Measurements from ENCODE around the gene USP7.
A peak's percentile ranks its signal among the peaks of the same experiment; 100 is the strongest.
"Not testable (repeated sequence)": the region's sequence is repeated elsewhere in the genome, so short reads cannot be mapped to it uniquely, and the experiment has no call there.

USP7 gene

DNA sequence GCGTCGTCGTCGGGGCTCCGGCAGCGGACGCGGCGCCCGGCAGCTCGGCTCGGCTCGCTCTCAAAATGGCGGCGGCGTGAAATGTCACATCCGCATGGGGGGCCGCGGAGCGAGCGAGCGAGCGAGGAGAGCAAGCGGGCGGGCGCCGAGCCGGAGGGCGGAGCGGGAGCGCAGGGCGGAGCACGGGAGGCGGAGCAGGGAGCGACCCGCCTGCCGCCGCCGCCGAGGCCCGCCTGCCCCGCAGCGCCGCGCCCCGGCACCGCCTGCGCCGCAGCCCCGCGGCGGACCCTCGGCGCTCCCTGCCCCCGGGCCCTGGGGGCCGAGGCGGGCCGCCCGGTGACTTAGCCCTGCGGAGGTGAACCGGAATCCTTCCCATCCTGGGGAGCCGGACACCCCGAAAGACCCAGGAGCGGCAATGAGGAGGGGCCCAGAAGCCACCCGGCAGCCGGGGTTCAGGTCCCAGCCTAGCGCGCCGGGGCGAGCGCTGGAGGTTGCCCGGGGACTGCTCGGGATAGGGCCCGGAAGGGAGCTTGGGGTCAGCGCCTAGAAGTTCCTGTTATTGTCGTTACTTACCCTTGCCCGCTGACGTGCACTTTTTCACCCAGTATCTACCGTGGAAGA, at the start of gene USP7:
TSS of gene USP7 (minus strand) at position 86 of the 621 bp plus-strand sequence. CDS start 621 bp downstream, outside the sequence.
- DNase-seq, result peak; percentile 91

DNA sequence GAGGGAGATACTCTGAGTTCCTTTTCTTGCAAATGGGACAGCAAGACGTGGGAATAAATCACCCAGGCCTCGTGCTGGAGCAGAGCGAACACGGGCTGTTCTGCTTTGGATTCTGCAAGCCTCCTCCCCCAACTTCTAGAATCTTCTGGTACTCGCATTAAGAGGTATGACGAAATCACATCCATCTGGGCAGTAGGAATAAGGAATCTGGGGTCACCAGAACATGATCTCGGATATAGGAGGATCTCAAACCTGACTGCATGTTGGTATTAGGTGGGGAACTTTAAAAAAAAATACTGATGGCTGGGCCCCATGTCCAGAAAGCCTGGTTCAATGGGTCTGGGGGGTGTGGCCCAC, 49.8 kb upstream of the USP7 start:
- no peak for DNase-seq

DNA sequence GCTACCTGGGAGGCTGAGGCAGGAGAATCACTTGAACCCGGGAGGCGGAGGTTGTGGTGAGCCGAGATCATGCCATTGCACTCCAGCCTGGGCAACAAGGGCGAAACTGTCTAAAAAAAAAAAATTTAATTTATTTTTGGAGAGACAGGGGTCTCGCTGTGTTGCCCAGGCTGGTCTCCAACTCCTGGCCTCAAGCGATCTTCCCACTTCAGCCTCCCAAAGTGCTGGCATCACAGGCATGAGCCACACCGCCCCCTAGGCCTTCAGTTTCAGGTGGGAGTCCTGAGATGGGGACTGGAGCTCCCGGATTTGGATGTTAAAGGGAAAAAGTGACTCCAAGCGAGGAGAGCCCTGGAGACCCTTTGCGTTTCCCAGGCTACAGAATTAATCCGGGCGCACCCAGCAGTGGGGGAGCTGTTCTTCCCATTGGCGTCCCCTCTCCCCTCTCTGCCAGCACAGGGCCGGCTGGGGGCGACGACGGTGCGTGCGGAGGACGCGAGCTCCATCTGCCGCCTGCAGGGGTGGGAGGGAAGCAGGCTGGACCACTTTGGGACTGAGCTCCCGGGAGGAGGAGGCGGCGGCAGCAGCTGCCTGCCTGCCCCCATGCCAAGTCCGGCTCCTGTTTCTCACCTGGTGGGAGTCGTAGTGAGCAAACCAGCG, 49.3 kb upstream of the USP7 start:
- DNase-seq, result peak; percentile 26

DNA sequence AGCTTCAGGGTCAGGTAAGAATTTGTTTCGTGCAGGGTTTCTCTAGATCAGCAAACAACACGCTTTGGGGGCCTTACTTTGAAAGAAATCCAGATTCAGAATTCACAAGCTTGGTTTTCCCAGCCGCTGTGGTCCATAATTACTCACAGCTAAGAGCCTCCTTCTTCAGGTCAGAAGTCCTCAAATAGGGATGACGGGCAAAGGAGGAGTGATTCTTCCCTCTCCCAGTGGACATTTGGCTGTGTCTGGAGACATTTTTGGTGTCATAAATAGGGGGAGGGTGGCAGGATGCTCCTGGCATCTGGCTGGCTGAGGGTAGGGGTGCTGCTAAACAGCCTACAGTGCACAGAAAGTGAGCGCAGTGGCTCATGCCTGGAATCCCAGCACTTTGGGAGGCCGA, 48.6 kb upstream of the USP7 start:
- no peak for DNase-seq

DNA sequence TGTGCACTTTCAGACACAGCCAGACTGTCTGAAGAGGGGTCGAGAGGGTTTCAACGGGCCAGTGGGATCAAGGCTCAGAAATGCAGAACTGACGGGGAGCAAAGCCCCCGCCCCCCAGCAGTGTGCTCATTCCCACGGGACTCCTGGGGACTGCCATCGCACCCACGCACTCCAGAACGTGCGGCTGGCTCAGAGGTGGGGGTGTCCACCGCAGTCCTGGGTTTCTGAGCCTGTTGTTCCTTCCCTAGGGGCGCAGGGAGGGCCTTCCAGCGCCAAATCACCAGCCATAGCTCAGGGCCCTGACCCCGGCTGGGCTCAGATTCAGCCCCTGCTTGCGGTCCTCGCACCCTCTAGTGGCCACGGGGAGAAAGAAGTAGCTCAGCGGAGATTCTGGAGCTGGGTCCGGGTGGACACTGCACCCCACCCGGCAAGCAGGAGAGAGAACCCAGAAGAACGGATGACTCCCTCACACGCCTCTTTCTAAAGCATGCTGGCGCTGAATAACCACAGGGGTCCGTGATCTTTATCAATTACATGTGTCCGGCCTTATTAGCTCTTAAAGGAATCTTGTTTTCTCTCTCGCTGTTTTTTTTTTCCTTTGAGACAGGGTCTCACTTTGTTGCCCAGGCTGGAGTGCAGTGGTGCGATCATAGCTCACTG, 45.0 kb upstream of the USP7 start:
- peak; percentile 60 for DNase-seq

DNA sequence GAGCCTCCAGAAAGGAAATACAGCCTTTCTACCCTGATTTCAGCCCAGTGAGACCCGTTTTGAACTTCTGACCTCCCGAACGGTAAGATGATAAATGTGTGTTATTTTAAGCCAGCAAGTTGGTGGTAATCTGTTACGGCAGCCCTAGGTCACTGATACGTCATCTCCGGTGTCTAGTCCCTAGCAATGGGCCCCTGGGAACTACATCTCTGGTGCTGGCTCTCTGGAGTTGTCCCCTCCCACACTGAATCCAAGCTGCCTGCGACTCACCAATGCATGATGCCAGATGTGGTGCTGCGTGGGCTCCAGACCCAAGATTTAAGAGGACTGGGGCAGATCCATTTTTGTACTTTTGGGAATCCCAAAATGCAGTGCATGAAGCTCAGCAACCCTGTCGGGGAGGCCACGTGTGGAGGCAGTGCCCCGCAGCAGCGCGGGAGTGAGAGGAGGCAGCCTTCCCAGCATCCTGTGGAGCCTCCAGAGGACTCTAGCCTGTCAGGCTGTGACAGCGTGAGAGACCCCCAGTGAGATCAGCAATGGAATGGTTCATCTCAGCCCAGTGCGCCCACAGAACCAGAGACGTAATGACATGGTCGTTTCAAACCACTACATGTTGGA, 43.6 kb upstream of the USP7 start:
- peak; percentile 27 for DNase-seq

DNA sequence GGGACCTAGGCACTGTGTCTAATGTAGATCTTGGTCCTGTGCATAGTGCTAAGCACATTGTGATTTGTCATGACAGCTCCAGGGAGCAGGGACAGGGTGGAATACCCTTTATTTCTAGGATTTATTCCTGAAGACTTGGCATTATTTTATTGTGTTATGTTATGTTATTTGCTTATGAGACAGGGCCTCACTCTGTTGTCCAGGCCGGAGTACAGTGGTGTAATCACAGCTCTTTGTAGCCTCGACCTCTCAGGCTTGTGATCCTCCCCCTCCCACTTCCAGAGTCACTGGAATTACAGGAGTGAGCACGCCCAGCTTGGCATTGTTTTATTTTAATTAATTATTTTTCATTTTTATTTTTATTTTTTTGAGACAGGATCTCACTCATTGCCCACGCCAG, 40.5 kb upstream of the USP7 start:
- no peak for DNase-seq

DNA sequence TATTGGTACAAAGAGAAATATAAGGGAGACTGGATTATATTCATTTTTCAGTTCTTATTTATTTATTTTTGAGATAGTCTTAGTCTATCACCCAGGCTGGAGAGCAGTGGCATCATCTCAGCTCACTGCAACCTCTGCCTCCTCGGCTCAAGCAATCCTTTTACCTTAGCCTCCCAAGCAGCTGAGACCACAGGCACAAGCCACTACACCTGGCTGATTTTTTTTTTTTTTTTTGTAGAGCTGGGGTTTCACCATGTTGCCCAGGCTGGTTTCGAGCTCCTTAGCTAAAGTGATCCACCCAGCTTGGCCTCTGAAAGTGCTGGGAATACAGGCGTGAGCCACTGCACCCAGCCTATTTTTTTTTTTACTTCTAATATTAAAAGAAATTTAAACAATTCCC, 40.1 kb upstream of the USP7 start:
- DNase-seq, result no peak

DNA sequence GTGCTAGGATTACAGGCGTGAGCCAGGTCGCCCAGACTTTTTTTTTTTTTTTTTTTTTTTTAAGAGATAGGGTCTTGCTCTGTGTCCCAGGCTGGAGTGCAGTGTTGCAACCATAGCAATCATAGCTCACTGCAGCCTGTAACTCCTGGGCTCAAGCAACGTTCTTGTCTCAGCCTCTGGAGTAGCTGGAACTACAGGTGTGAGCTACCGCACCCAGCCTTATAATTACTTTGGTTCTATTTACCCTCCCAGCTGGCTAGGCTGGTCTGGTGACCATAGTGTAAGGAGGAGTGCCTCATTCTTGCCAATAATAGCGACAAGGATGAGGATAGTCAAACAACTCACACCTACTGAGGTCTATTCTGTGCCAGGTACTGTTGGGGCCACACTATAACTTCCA, 39.6 kb upstream of the USP7 start:
- DNase-seq, result no peak

DNA sequence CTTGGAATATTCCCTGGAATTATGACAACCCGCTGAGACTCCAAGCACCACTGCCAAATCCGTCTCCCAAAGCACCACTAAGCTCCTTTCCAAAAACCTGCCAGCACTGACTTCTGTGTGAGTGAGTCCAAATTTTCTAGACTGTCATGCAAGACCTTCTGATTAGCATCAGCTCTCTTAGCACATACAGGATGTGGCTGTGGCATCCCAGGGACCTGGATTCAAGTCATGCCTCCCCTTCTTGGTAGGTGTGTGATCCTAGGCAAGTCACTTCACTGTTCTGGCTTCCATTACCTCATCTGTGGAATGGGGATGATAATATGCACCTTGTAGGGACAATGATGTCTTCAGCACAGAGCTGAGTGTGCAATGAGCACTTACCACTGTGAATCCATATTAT, 38.3 kb upstream of the USP7 start:
- no peak for DNase-seq

DNA sequence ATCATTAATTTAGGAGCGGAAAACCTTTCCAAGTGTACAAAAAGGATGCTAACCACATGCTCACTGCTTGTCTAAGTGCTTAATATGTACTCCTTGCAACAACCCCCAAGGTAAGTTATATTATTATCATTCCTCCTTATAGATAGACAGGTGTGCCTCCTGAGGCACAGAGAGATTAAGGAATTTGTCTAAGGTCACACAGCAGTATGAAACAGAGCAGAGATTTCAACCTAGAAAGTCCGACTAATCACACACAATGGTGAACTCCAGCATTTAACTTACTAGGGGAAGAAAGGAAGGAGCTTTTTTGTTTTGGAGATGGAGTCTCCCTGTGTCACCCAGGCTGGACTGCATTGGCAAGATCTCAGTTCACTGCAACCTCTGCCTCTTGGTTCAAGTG, 37.0 kb upstream of the USP7 start:
- DNase-seq, result no peak

DNA sequence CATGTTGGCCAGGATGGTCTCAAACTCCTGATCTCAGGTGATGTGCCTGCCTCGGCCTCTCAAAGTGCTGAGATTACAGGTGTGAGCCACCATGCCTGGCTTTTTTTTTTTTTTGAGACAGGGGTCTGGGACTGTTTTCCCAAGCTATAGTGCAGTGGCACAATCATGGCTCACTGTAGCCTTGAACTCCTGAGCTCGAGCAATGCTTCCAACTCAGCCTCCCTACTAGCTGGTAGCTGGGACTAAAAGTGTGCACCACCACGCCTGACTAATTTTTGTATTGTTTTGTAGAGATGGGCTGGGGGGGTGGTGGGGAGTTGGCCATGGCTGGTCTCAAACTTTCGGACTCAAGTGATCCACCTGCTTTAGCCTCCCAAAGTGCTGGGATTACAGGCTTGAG, 36.1 kb upstream of the USP7 start:
- DNase-seq, result no peak

DNA sequence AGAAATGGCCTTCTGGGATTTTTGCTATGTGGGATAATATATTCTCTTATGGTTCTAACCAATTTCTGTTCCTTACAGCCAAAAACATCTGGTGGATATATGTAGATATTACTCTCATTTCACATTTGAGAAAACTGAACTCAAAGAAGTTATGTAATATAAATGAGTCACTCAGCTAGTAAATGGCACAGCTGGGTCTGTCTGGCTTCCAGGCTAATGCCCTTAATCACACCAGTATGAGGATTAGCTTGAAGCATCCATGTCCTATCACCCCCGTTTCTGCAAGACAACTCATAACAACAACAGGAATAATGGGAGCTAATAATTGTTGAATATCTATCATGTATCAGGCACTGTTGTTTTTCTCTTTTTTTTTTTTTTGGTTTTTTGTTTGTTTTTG, 34.4 kb upstream of the USP7 start:
- DNase-seq, result peak; percentile 50

DNA sequence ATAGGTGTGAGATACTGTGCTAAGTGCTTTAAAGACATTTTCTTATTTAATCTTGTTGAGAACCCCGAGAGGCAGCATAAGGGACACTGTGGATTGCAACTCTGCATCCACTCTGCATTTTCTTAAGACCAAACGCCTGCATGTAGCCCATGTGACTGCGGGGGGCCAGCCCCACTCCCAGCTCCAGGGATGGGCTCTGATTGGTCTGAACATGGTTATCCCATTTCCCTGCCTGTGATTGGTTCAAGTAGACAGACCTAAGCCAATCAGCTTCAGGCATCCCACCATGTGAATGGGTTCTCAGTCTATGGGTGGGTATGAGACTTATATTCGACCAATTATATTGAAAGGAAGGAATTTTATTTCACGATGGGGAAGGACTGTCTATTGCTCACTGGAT, 33.2 kb upstream of the USP7 start:
- peak; percentile 6 for DNase-seq

DNA sequence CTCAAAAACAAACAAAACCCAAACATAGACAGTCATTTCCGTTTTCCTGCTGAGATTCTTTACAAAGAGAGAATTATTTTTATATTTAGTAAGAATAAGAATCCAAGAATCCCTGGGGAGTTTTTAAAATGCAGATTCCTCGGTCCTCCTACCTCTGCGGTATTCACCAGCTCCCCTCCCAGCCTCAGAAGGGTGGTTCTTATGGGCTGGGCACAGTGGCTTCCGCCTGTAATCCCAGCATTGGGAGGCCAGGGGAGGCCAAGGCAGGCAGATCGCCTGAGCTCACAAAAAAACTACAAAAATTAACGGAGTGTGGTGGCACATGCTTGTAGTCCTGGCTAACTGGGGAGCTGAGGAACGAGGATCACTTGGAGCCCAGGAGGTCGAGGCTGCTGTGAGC, 26.7 kb upstream of the USP7 start:
- no peak for DNase-seq

DNA sequence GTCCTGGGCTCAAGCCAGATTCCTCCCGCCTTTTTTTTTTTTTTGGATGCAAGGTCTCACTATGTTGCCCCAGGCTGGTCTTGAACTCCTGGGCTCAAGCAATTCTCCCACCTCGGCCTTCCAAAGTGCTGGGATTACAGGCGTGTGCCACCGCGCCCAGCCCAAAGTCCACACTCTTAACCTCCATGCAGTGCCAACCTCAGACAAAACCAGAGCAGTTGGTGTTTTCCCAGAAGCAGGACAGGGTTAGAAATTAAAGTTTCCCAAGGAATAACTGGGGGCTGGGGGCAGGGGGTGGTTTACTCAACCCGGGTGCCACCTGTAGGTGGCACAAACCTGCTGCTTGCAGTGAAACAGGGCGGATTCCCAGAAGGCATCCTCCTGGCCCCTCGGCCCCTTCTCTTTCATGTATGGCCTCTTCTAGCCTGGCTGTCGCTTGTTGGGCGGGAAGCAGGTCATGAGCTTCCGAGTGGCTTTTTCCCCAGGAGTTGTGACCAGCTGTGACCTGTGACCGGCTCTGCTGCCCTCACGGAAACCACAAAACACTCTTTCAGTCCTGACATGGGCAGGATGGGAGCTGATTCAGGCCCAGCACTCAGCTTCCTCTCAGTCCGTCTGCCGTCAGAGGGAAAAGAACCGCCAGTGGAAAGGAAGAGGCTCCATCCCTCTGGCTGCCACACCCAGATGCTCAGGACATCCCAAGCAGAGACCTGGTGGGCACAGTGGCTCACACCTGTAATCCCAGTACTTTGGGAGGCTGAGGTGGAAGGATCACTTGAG, 25.6 kb upstream of the USP7 start:
- DNase-seq, result no peak

DNA sequence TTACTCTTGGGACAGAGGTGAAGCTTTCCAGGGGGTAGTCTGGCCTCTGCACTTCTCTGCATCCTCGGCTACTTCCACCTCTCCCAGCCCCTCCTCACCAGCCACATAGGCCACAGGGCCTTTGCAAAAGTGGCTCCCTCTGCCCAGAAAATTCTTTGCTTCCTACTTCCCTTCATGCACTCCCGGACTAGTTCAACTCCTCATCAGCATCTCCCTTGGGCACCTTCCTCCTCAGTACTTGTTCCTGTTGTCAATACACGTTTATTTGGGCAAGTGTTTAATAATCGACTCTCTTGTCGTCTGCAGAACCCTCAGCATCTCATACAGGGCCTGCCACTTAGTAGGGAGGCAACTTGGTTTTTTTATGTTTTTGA, 23.1 kb upstream of the USP7 start:
- DNase-seq, result no peak

DNA sequence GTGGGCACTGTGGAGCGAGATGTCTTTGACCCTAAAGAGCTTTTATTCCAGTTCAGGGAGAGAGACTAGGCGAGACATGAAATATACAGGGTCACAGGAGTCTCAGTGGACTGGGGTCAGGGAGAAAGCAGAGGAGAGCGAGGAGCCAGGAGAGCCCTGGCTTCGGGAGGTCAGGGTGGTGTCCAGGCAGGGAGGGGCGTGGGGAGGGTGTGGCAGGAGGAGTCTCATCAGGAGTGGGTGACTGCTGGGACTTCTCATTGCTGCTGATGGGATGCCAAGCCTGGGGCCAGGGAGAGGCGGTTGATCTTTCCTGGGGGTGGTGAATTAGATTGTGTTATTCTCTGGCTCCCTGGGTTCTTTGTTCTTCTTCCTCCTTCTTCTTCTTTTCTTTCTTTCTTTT, 22.4 kb upstream of the USP7 start:
- no peak for DNase-seq

DNA sequence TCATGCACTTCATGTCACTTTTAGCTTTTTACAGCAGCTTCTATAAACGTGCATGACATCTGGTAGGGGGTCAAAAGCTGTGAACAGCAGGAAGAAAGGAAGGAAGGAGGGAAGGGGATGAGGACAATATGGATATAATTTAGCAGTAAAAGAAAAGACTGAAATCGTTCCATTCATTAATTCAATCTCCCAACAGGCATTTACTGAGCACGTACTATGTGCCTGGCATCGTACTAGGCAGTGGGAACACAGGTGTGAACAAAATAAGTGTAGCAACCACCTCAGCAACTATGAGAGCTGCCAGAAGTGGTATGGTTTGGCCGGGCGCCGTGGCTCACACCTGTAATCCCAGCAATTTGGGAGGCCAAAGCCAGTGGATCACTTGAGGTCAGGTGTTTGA, 19.1 kb upstream of the USP7 start:
- DNase-seq, result no peak

DNA sequence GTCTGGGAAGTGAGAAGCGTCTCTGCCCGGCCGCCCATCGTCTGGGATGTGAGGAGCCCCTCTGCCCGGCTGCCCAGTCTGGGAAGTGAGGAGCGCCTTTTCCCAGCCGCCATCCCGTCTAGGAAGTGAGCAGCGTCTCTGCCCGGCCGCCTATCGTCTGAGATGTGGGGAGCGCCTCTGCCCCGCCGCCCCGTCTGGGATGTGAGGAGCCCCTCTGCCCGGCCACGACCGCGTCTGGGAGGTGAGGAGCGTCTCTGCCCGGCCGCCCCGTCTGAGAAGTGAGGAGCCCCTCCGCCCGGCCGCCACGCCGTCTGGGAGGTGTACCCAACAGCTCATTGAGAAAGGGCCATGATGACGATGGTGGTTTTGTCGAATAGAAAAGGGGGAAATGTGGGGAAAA, 18.2 kb upstream of the USP7 start:
- not testable (repeated sequence) for DNase-seq

DNA sequence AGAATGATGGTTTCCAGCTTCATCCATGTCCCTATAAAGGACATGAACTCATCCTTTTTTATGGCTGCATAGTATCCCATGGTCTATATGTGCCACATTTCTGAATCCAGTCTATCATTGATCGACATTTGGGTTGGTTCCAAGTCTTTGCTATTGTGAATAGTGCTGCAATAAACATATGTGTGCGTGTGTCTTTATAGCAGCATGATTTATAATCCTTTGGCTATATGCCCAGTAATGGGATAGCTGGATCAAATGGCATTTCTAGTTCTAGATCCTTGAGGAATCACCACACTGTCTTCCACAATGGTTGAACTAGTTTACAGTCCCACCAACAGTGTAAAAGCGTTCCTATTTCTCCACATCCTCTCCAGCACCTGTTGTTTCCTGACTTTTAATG, 12.5 kb upstream of the USP7 start:
- DNase-seq, result not testable (repeated sequence)

DNA sequence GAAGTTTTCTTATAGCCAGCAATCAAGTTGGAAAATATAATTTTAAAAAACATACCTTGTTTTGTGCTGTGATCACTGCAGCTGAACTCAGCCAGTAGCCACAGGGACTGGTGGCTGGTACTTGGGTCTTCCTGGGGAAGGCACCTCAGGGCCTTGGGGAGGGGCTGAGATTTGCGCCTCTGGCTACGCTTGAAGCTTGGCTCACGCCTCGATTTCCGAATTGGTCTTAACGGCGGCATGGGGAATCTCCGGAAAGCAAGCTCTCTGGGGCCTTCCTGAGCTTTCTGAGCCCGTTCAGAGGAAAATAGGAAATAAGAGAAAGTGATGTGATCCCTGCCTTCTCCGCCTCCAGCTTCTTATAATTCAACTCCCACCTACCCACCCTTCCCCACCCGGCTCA, 11.3 kb upstream of the USP7 start:
- no peak for DNase-seq

DNA sequence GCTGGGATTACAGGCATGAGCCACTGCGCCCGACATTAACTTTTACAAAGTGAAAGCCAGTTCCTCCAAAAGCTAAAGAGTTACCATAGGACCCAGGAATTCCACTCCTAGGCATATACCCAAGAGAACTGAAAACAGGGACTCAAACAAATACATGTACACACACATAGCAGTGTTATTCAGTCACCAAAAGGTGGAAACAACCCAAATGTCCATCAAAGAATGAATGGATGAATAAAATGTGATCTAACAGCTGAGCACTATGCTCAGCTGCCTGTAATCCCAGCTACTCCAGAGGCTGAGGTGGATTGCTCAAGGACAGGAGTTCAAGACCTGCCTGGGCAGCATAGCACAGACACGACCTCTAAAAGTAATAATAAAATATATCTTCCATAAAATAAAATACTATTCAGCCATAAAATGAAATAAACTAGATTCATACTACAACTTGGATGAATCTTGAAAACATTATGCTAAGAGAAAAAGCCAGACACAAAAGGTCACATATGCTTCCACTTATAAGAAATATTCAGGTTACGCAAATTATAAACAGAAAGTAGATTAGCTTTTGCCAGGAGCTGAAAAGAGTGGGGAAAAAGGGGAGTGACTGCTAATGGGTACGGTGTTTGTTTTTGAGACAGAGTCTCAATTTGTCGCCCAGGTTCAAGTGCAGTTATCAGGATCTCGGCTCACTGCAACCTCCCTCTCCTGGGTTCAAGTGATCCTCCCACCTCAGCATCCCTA, 9.3 kb upstream of the USP7 start:
- DNase-seq, result peak; percentile 44
